Erythroblast (primary cell): ENCODE measurements around the gene PISD.

Experiments used
- GATA1 ChIP-seq: IDR thresholded peaks from 2 replicates; pipeline ENCODE4 v1.6.1; 2011; ENCODE audit warnings: low read depth, mild to moderate bottlenecking, control low read depth, low read length, moderate library complexity
- POLR2A ChIP-seq: IDR thresholded peaks from 2 replicates; pipeline ENCODE4 v1.6.1; 2011; ENCODE audit warnings: mild to moderate bottlenecking, low read length

GRCh38 chr22:31629741-31630184 lies 32.3 kb downstream of the PISD start:
- no peak for TF ChIP-seq GATA1
- no peak for TF ChIP-seq POLR2A
